Duodenal mucosa (tissue), 2 donors: Measurements from ENCODE around the gene LLCFC1.

Source experiments
- H3K27ac ChIP-seq: one replicate; pipeline ENCODE4 v1.7.0; 2013; ENCODE audit warnings: low read depth, low read length
- H3K27me3 ChIP-seq, 2 donors: one replicate each; pipeline ENCODE4 v1.7.0; 2013; ENCODE audit warnings: low read length in 2 of 2, control low read depth in 1 of 2; ENCODE audit not compliant: insufficient read depth in 2 of 2, control insufficient read depth in 1 of 2
- H3K36me3 ChIP-seq, 2 donors: one replicate each; pipeline ENCODE4 v1.7.0; 2013; ENCODE audit warnings: low read length in 2 of 2, control low read depth in 1 of 2; ENCODE audit not compliant: insufficient read depth in 2 of 2, control insufficient read depth in 1 of 2
- H3K4me1 ChIP-seq, 2 donors: one replicate each; pipeline ENCODE4 v1.7.0; 2013; ENCODE audit warnings: low read length in 2 of 2, control low read depth in 1 of 2; ENCODE audit not compliant: insufficient read depth in 2 of 2, control insufficient read depth in 1 of 2
- H3K4me3 ChIP-seq, 2 donors: one replicate each; pipeline ENCODE4 v1.7.0; 2013; ENCODE audit warnings: low read length in 2 of 2, low read depth in 1 of 2
- H3K9ac ChIP-seq, 2 donors: one replicate each; pipeline ENCODE4 v1.7.0; 2013; ENCODE audit warnings: low read length in 2 of 2, low read depth in 1 of 2
- H3K9me3 ChIP-seq, 2 donors: one replicate each; pipeline ENCODE4 v1.7.0; 2013; ENCODE audit warnings: low read length in 2 of 2, control low read depth in 1 of 2; ENCODE audit not compliant: control insufficient read depth in 1 of 2

Gene LLCFC1

DNA sequence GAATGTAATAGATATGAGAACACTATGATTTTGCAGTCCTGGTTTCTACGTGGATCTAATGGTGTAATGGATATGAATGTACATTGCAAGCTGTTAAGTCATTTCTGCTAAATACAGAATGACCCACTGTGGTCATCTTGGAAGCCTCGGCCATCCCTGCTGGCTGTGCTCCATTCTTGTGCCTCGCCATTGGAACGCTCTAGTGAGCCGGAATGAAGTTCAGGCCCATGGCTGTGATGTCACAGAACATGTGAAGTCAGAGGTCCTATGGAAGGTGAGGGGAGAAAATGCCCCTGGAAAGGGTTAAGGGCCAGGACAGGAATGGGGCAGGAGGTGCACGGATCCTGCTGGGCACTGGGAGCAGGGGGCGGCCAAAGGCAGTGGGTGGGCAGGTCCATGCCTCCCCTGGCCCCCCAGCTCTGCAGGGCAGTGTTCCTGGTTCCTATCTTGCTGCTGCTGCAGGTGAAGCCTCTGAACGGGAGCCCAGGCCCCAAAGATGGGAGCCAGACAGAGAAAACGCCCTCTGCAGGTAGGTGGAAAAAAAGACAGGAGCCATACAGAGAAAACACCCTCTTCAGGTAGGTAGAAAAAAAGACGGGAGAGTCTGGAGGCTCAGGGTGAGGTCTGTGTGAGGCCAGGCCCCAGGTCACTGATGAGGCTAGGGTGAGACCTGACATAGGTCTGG lies at the start of gene LLCFC1:
LLCFC1 (plus strand) TSS at position 259 of the 685 bp plus-strand sequence; CDS start at position 397, 138 bp downstream.
- H3K36me3 ChIP-seq, result no peaks in the 10 kb centered on the region
- H3K27ac ChIP-seq, result no peak within 1 kb of the TSS
- H3K9ac ChIP-seq, result no peak within 1 kb of the TSS
- H3K4me3 ChIP-seq, result no peak within 1 kb of the TSS
- no peaks in the 10 kb centered on the region for H3K4me1 ChIP-seq
- no peaks in the 10 kb centered on the region for H3K27me3 ChIP-seq
- H3K9me3 ChIP-seq, result no peaks in the 10 kb centered on the region

DNA sequence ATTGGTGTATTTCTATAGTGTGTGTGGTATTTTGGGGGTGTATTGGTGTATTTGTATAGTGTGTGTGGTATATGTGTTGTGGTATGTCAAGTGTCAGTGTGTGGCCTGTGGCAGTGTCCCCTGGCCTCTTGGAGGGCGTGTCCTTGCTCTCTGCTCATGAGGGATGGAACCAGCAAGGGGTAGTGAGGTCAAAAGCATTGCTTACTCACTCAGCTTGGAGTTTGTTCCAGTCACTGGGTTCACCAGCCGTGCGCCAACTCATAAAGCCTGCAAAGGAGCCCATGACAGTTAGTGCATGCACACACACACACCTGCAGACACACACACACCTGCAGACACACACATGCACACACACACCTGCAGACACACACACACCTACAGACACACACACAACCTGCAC lies 49.5 kb upstream of the LLCFC1 start:
- H3K27me3 ChIP-seq, result peaks cover 0 to 8% of the 10 kb centered on the region in 2 donors
- H3K4me1 ChIP-seq, result peaks cover 46 to 53% of the 10 kb centered on the region in 2 donors
- no peak overlapping the region for H3K9ac ChIP-seq

DNA sequence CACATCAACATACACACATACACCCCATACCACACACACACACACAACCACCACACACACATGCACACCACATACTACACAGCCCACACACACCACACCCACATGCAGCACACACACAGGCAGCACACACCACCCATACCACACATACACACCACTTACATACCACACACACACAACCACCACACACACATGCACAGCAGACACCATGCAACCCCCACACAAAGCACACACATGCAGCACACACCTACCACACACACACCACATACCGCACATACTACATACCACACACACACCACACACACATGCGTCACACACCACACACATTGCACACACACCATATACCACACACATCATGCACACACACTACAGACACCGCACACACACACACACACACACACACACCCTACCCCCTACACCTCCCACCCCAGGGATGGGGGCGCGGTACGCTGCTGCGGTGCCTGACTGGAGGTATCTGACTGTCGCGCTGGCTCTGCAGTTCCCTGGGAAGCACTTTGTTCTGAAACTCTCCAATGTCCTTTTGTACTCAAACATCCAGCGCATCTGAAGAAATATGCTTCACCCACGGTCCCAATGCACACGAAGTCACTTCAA lies 48.3 kb upstream of the LLCFC1 start:
- H3K36me3 ChIP-seq, result no peaks in the 10 kb centered on the region
- no peak overlapping the region for H3K9ac ChIP-seq
- H3K27ac ChIP-seq, result no peak overlapping the region
- H3K27me3 ChIP-seq, result peaks cover 0 to 8% of the 10 kb centered on the region in 2 donors
- peaks cover 54 to 59% of the 10 kb centered on the region in 2 donors for H3K4me1 ChIP-seq
- no peaks in the 10 kb centered on the region for H3K9me3 ChIP-seq
- no peak overlapping the region for H3K4me3 ChIP-seq

More for the DNA sequence above, 49.5 kb upstream of the LLCFC1 start:
- H3K4me3 ChIP-seq, result no peak overlapping the region
- H3K9me3 ChIP-seq, result no peaks in the 10 kb centered on the region
- no peaks in the 10 kb centered on the region for H3K36me3 ChIP-seq
- no peak overlapping the region for H3K27ac ChIP-seq

GRCh38 chr7:142891490-142892082 lies 47.7 kb upstream of the LLCFC1 start:
- peaks cover 0 to 8% of the 10 kb centered on the region in 2 donors for H3K27me3 ChIP-seq
- peaks cover 54% of the 10 kb centered on the region in 2 donors for H3K4me1 ChIP-seq
- H3K9me3 ChIP-seq, result no peaks in the 10 kb centered on the region
- no peaks in the 10 kb centered on the region for H3K36me3 ChIP-seq
- H3K9ac ChIP-seq, result no peak overlapping the region
- no peak overlapping the region for H3K27ac ChIP-seq
- no peak overlapping the region for H3K4me3 ChIP-seq

GRCh38 chr7:142892951-142893350 lies 46.3 kb upstream of the LLCFC1 start:
- peaks cover 40 to 46% of the 10 kb centered on the region in 2 donors for H3K4me1 ChIP-seq
- no peak overlapping the region for H3K9ac ChIP-seq
- no peaks in the 10 kb centered on the region for H3K9me3 ChIP-seq
- H3K36me3 ChIP-seq, result no peaks in the 10 kb centered on the region
- peaks cover 0 to 8% of the 10 kb centered on the region in 2 donors for H3K27me3 ChIP-seq
- no peak overlapping the region for H3K4me3 ChIP-seq
- H3K27ac ChIP-seq, result no peak overlapping the region

DNA sequence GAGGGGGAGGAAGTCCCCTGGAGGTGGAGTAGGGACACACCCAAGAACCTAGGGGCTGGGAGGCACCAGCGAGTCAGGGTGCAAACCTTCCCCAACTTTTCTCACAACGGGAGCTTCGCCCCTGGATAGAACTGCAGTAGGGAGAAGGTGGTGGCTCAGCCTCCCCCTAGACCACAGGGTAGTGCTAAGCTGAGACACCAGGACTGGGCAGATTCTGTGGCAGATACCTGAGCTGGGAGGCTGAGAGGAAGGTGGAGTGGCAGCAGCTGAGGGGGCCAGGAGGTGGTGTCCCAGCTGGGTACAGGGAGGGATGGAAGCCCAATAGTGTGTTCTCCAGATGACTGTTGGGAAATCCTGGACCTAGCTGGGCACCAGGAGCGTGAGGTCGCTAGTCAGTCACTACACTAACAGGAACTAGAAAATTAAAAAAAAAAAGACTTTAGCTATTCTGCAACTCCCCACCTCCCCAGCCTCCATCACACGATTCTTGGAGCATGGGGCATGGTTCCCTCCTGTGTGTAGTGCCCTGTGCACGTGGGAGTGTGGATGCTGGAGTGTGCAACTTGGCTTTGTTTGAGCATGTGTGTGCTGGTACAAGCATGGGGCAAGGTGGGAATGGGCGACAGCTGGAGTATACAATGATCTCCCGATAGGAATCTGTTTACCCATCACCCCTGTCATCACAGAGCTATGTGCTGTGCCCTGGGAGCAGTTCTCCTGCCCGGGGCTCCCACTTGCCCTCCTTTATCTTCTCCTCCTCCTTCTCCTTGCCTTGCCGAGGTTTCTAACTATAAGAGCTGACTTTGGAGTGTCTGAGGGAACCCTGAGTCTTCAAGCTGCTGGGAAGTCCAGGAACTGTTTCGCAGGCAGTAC lies 44.9 kb upstream of the LLCFC1 start:
- H3K27me3 ChIP-seq, result peaks cover 0 to 8% of the 10 kb centered on the region in 2 donors
- H3K9me3 ChIP-seq, result no peaks in the 10 kb centered on the region
- no peak overlapping the region for H3K9ac ChIP-seq
- H3K4me3 ChIP-seq, result no peak overlapping the region
- peaks cover 43 to 50% of the 10 kb centered on the region in 2 donors for H3K4me1 ChIP-seq
- no peak overlapping the region for H3K27ac ChIP-seq
- H3K36me3 ChIP-seq, result no peaks in the 10 kb centered on the region

- no peaks in the 10 kb centered on the region for H3K36me3 ChIP-seq
- no peak overlapping the region for H3K9ac ChIP-seq
- no peak overlapping the region for H3K4me3 ChIP-seq
- peaks cover 0 to 8% of the 10 kb centered on the region in 2 donors for H3K27me3 ChIP-seq
- H3K4me1 ChIP-seq, result peaks cover 39 to 46% of the 10 kb centered on the region in 2 donors
- no peaks in the 10 kb centered on the region for H3K9me3 ChIP-seq
- H3K27ac ChIP-seq, result no peak overlapping the region
Observed at GRCh38 chr7:142894985-142895593, 44.2 kb upstream of the LLCFC1 start.

- H3K36me3 ChIP-seq, result no peaks in the 10 kb centered on the region
- H3K9ac ChIP-seq, result no peak overlapping the region
- peaks cover 34 to 36% of the 10 kb centered on the region in 2 donors for H3K4me1 ChIP-seq
- no peaks in the 10 kb centered on the region for H3K27me3 ChIP-seq
- H3K27ac ChIP-seq, result no peak overlapping the region
- no peaks in the 10 kb centered on the region for H3K9me3 ChIP-seq
- no peak overlapping the region for H3K4me3 ChIP-seq
Observed at GRCh38 chr7:142896151-142896550, 43.1 kb upstream of the LLCFC1 start.

GRCh38 chr7:142896741-142897379 lies 42.4 kb upstream of the LLCFC1 start:
- Histone ChIP-seq H3K9ac (no peak overlapping the region), H3K4me3 (no peak overlapping the region), H3K27ac (no peak overlapping the region), H3K36me3 (no peaks in the 10 kb centered on the region), H3K4me1 (peaks cover 32% of the 10 kb centered on the region in 2 donors), H3K27me3 (no peaks in the 10 kb centered on the region), H3K9me3 (no peaks in the 10 kb centered on the region)
